Astrocyte of the spinal cord (primary cell): ENCODE measurements around the gene SFT2D2.
A peak's percentile ranks its signal among the peaks of the same experiment; 100 is the strongest.

Experiments
- DNase-seq: peaks from one replicate; pipeline ENCODE4 v3.0.0; 2011; ENCODE audit warnings: low read depth, low spot score
- H3K4me3 ChIP-seq: 2 replicates; pipeline ENCODE4 v1.5.1; 2011; ENCODE audit warnings: low read depth, mild to moderate bottlenecking, low read length, moderate library complexity
- CTCF ChIP-seq: IDR thresholded peaks from 2 replicates; pipeline ENCODE4 v1.5.1; 2012; ENCODE audit warnings: low read depth, mild to moderate bottlenecking, low read length, inconsistent platforms
- in situ Hi-C: cut with HindIII; loops from 2 replicates; pipeline ENCODE4 v1.10.0; 2017; ENCODE audit warnings: low sequenced_read_pairs

The SFT2D2 gene

GRCh38 chr1:168223261-168223660 is 2.5 kb upstream of the SFT2D2 start:
- no peak for TF ChIP-seq CTCF
- no peak for DNase-seq
- in situ Hi-C loops = no loop called here
- no peak overlapping the region for H3K4me3 ChIP-seq

- peak; percentile 15 for DNase-seq
- no peak for TF ChIP-seq CTCF
- in situ Hi-C loops = no loop called here
These were observed 1.9 kb upstream of the SFT2D2 start for GRCh38 chr1:168223681-168224540.

DNA sequence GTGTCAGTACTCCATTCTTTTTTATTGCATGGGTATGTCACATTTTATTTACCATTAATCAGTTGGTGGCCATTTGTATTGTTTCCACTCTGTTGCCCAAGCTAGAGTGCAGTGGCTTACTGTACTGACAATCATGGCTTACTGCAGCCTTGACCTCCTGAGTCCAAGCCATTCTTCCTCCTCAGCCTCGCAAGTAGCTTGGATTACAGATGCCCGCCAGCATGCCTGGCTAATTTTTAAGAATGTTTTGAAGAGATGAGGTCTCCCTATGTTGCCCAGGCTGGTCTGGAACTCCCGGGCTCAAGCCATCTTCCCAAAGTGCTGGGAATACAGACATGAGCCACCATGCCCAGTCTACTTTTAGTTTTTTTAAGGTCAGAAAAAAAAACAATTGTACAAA is 813 bp upstream of the SFT2D2 start:
- no peak for DNase-seq
- in situ Hi-C loops = no loop called here
- no peak for TF ChIP-seq CTCF
- H3K4me3 ChIP-seq = no peak overlapping the region

More at GRCh38 chr1:168223681-168224540, 1.9 kb upstream of the SFT2D2 start:
- no peak overlapping the region for H3K4me3 ChIP-seq

- TF ChIP-seq CTCF = no peak
- DNase-seq = peak; percentile 45
- peak overlapping the region; percentile 87 for H3K4me3 ChIP-seq
- in situ Hi-C loops = no loop called here
These were observed 1.8 kb downstream of the SFT2D2 start for GRCh38 chr1:168227620-168228019.

GRCh38 chr1:168229893-168230292 is 4.1 kb downstream of the SFT2D2 start:
- no peak overlapping the region for H3K4me3 ChIP-seq
- in situ Hi-C loops = no loop called here
- DNase-seq = no peak
- TF ChIP-seq CTCF = no peak

- DNase-seq = no peak
- in situ Hi-C loops = no loop called here
- no peak overlapping the region for H3K4me3 ChIP-seq
- TF ChIP-seq CTCF = no peak
These were observed 4.9 kb downstream of the SFT2D2 start for GRCh38 chr1:168230709-168231108.
